GM23338 (cell line): ENCODE results near the gene RND3. TPM values are rescaled to one million over a fixed set of nuclear protein-coding genes. Genes with fewer than 3 reads are reported as not detected.

Experiments used
- ATAC-seq: fragments of 200-7000 bp; cut with Tn5 transposase; 3 replicates; pipeline ENCODE4 v1.9.1; 2020
- DNase-seq: peaks from one replicate; pipeline ENCODE4 v3.0.0-alpha.2; 2015; ENCODE audit warnings: low spot score
- H2AFZ ChIP-seq: fragments of 200-600 bp; sonication (generic); 2 replicates; pipeline ENCODE4 v1.8.0; 2016; ENCODE audit warnings: antibody characterized with exemption, mild to moderate bottlenecking, moderate library complexity
- H3F3A ChIP-seq: fragments of 200-600 bp; sonication (generic); replicated peaks from 2 replicates; pipeline ENCODE4 v1.8.0; 2017; ENCODE audit warnings: antibody characterized with exemption, mixed run types, low read depth
- H3K27ac ChIP-seq: fragments of 200-600 bp; sonication (generic); 2 replicates; pipeline ENCODE4 v1.6.1; 2016; ENCODE audit warnings: low read depth
- H3K27me3 ChIP-seq: fragments of 200-600 bp; sonication (generic); 2 replicates; pipeline ENCODE4 v1.8.0; 2016; ENCODE audit warnings: mild to moderate bottlenecking, mixed run types, moderate library complexity; ENCODE audit not compliant: insufficient read depth
- H3K36me3 ChIP-seq: fragments of 200-600 bp; sonication (generic); 2 replicates; pipeline ENCODE4 v1.8.0; 2016; ENCODE audit warnings: mild to moderate bottlenecking; ENCODE audit not compliant: insufficient read depth
- H3K4me1 ChIP-seq: fragments of 200-600 bp; sonication (generic); 2 replicates; pipeline ENCODE4 v1.8.0; 2016; ENCODE audit warnings: mild to moderate bottlenecking, moderate library complexity; ENCODE audit not compliant: insufficient read depth
- H3K4me2 ChIP-seq: fragments of 200-600 bp; sonication (generic); 2 replicates; pipeline ENCODE4 v1.7.1; 2017; ENCODE audit warnings: mixed run types
- H3K4me3 ChIP-seq: fragments of 200-600 bp; sonication (generic); 2 replicates; pipeline ENCODE4 v1.6.1; 2016; ENCODE audit warnings: mixed run types
- H3K79me2 ChIP-seq: fragments of 200-600 bp; sonication (generic); replicated peaks from 2 replicates; pipeline ENCODE4 v1.8.0; 2017; ENCODE audit warnings: mild to moderate bottlenecking; ENCODE audit not compliant: insufficient read depth
- H3K9me2 ChIP-seq: fragments of 200-600 bp; sonication (generic); 2 replicates; pipeline ENCODE4 v1.8.0; 2017; ENCODE audit not compliant: insufficient read depth
- H4K20me1 ChIP-seq: fragments of 200-600 bp; sonication (generic); replicated peaks from 2 replicates; pipeline ENCODE4 v1.8.0; 2017; ENCODE audit warnings: mild to moderate bottlenecking; ENCODE audit not compliant: insufficient read depth
- H3K27ac Mint-ChIP-seq: 2 replicates; pipeline ENCODE4 v1.8.0; 2020; ENCODE audit warnings: inconsistent platforms, mild to moderate bottlenecking, moderate library complexity, mixed read lengths
- H3K27me3 Mint-ChIP-seq: 3 replicates; pipeline ENCODE4 v1.8.0; 2022; ENCODE audit warnings: low read depth, mild to moderate bottlenecking, moderate library complexity, mixed read lengths, inconsistent platforms; ENCODE audit not compliant: insufficient read depth, poor library complexity
- H3K36me3 Mint-ChIP-seq: 3 replicates; pipeline ENCODE4 v1.8.0; 2021; ENCODE audit warnings: low read depth, mild to moderate bottlenecking, inconsistent platforms, moderate library complexity, mixed read lengths
- H3K4me1 Mint-ChIP-seq: 3 replicates; pipeline ENCODE4 v1.8.0; 2020; ENCODE audit warnings: mild to moderate bottlenecking, inconsistent platforms, mixed read lengths
- H3K4me3 Mint-ChIP-seq: 3 replicates; pipeline ENCODE4 v1.8.0; 2021; ENCODE audit warnings: moderate library complexity, mild to moderate bottlenecking, inconsistent platforms, mixed read lengths
- H3K9me3 Mint-ChIP-seq: 3 replicates; pipeline ENCODE4 v1.8.0; 2020; ENCODE audit warnings: moderate library complexity, mild to moderate bottlenecking, inconsistent platforms, mixed read lengths
- CREB1 ChIP-seq: fragments of 250-450 bp; sonication (Bioruptor Pico); IDR thresholded peaks from 2 replicates; pipeline ENCODE4 v1.5.0; 2020; ENCODE audit warnings: low read depth, mild to moderate bottlenecking, moderate library complexity
- JUNB ChIP-seq: IDR thresholded peaks from one replicate; pipeline ENCODE4 v1.6.1; 2016; ENCODE audit warnings: antibody characterized with exemption; ENCODE audit not compliant: unreplicated experiment
- NANOG ChIP-seq: IDR thresholded peaks from 2 replicates; pipeline ENCODE4 v1.6.1; 2016; ENCODE audit warnings: antibody characterized with exemption, borderline replicate concordance
- POLR2AphosphoS5 ChIP-seq: IDR thresholded peaks from 2 replicates; pipeline ENCODE4 v1.6.1; 2016; ENCODE audit warnings: antibody characterized with exemption, low read depth
- STAT1 ChIP-seq: IDR thresholded peaks from one replicate; pipeline ENCODE4 v1.6.1; 2016; ENCODE audit warnings: antibody characterized with exemption; ENCODE audit not compliant: unreplicated experiment
- ZNF331 ChIP-seq: fragments of 250-450 bp; sonication (Bioruptor Pico); IDR thresholded peaks from 2 replicates; pipeline ENCODE4 v1.5.0; 2020; ENCODE audit warnings: low read depth, mild to moderate bottlenecking, moderate library complexity
- polyA plus RNA-seq: library from polyadenylated mRNA; unstranded; fragments of >200 nt; fragmentation: Nextera tagmentation; extraction: Ambion mirVana; gene quantifications from 2 replicates; pipeline ENCODE4 v1.2.1, GENCODE V29; 2016
- total RNA-seq: library from RNA; depleted of rRNA; stranded (reverse); fragments of >200 nt; shearing (Covaris generic); gene quantifications from 2 replicates; pipeline ENCODE4 v1.2.3, GENCODE V29; 2014
- TF ChIP-seq, protein P1 (sequence below), 2 experiments: fragments of 200-600 bp in 1 of 2; sonication (generic) in 1 of 2; conservative IDR thresholded peaks; 2 replicates each; pipeline versions ENCODE4 v1.5.1 to v1.6.1; 2016 to 2017; ENCODE audit warnings: antibody characterized with exemption in 2 of 2, low read depth in 2 of 2, mild to moderate bottlenecking in 2 of 2, moderate library complexity in 1 of 2
- TF ChIP-seq, protein P2 (sequence below): fragments of 250-450 bp; sonication (Bioruptor Pico); IDR thresholded peaks from 2 replicates; pipeline ENCODE4 v1.5.0; 2020; ENCODE audit warnings: mild to moderate bottlenecking, moderate library complexity
- TF ChIP-seq, protein P3 (sequence below): IDR thresholded peaks from one replicate; pipeline ENCODE4 v1.6.1; 2018; ENCODE audit warnings: antibody characterized with exemption; ENCODE audit not compliant: unreplicated experiment

RND3 gene
- total and polyA plus RNA-seq, 2 experiments from 2014 or later = 48.2 to 55.3 TPM

DNA sequence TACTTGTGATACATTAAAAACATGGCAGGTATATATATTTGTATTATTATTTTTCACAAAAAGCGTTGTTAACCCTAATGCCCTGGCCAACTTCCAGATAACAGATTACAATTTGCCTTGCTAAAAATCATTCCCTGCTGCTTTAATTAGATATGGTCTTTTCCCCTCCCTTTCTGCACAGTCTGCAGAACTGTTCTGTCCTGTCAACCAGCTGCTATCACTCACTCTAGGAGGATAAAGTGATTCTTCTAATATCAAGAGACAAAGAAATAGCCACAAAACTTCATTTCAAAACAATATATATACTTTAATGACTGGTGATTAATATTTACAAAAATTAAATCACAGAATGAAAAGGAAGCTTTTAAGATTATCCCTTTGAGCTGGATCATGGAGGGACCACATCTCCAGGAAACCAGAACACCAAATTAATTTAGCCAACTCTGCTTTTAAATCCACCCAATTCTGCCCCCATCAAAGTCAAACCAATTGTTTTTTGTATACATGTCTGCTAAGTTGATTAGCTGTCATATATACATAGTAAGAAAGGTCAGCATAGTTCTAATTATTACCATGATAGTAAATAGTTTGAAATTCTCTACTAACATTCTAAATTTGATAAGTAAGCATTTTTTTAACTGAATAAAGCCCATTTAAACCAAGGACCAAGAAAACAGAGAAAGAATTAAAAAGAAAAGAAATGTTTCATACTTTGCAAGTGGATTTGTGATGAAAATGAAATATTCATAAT, 55.7 kb downstream of the RND3 start (continued):
- TF ChIP-seq, protein P1, sequence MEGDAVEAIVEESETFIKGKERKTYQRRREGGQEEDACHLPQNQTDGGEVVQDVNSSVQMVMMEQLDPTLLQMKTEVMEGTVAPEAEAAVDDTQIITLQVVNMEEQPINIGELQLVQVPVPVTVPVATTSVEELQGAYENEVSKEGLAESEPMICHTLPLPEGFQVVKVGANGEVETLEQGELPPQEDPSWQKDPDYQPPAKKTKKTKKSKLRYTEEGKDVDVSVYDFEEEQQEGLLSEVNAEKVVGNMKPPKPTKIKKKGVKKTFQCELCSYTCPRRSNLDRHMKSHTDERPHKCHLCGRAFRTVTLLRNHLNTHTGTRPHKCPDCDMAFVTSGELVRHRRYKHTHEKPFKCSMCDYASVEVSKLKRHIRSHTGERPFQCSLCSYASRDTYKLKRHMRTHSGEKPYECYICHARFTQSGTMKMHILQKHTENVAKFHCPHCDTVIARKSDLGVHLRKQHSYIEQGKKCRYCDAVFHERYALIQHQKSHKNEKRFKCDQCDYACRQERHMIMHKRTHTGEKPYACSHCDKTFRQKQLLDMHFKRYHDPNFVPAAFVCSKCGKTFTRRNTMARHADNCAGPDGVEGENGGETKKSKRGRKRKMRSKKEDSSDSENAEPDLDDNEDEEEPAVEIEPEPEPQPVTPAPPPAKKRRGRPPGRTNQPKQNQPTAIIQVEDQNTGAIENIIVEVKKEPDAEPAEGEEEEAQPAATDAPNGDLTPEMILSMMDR (conservative IDR thresholded peaks at IDR 0.05; ENCODE audit: low read depth in 2 of 2) = no peak

DNA sequence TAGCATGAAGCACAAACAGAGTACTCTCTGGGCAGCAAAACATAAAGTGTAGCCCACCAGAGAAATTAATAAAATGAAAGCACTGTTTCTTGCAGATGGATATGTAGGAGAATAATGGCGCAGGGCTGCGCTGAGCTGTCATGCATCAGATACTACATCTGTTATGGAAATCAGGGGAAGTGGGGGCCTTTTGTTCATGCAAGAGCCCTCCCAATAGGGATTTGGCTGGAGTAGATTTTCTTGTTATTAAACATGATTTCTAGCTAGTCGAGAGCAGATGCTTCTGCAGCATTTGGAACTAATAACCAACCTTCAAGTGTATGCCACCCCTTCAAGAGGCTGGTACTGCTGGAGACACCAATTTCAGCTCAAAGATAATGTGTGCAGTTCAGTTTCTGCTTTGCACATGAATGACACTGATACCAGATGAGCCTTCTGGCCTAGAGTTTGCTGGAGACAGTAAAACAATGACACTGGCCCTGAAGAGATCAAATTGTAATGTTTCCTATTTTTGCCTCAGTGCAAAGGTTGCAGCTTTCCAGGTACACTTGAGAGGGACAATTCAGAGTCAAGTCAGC, 58.0 kb downstream of the RND3 start:
- Histone ChIP-seq H3K27me3 (no peaks in the 10 kb centered on the region), H3K4me1 (peaks cover 25% of the 10 kb centered on the region), H2AFZ (peak overlapping the region; percentile 87), H3K4me2 (no peak overlapping the region), H3K9me2 (peaks cover 7% of the 10 kb centered on the region; the same call in 1 of the 2 replicates), H3K79me2 (no peaks in the 10 kb centered on the region), H3F3A (no peaks in the 10 kb centered on the region), H3K36me3 (no peaks in the 10 kb centered on the region), H3K4me3 (no peak overlapping the region), H4K20me1 (no peaks in the 10 kb centered on the region), H3K27ac (no peak overlapping the region)
- Mint-ChIP-seq H3K4me1 (peaks cover 37% of the 10 kb centered on the region), H3K27ac (peak overlapping the region; percentile 40; the same call in 1 of the 2 replicates), H3K36me3 (0 out of 3 replicates have a peak, but pooled peaks cover under 1% of the 10 kb centered on the region), H3K4me3 (no peak overlapping the region), H3K27me3 (peaks cover 5% of the 10 kb centered on the region), H3K9me3 (no peaks in the 10 kb centered on the region)
- ATAC-seq = no peak
- no peak for DNase-seq
- TF ChIP-seq, protein P2, sequence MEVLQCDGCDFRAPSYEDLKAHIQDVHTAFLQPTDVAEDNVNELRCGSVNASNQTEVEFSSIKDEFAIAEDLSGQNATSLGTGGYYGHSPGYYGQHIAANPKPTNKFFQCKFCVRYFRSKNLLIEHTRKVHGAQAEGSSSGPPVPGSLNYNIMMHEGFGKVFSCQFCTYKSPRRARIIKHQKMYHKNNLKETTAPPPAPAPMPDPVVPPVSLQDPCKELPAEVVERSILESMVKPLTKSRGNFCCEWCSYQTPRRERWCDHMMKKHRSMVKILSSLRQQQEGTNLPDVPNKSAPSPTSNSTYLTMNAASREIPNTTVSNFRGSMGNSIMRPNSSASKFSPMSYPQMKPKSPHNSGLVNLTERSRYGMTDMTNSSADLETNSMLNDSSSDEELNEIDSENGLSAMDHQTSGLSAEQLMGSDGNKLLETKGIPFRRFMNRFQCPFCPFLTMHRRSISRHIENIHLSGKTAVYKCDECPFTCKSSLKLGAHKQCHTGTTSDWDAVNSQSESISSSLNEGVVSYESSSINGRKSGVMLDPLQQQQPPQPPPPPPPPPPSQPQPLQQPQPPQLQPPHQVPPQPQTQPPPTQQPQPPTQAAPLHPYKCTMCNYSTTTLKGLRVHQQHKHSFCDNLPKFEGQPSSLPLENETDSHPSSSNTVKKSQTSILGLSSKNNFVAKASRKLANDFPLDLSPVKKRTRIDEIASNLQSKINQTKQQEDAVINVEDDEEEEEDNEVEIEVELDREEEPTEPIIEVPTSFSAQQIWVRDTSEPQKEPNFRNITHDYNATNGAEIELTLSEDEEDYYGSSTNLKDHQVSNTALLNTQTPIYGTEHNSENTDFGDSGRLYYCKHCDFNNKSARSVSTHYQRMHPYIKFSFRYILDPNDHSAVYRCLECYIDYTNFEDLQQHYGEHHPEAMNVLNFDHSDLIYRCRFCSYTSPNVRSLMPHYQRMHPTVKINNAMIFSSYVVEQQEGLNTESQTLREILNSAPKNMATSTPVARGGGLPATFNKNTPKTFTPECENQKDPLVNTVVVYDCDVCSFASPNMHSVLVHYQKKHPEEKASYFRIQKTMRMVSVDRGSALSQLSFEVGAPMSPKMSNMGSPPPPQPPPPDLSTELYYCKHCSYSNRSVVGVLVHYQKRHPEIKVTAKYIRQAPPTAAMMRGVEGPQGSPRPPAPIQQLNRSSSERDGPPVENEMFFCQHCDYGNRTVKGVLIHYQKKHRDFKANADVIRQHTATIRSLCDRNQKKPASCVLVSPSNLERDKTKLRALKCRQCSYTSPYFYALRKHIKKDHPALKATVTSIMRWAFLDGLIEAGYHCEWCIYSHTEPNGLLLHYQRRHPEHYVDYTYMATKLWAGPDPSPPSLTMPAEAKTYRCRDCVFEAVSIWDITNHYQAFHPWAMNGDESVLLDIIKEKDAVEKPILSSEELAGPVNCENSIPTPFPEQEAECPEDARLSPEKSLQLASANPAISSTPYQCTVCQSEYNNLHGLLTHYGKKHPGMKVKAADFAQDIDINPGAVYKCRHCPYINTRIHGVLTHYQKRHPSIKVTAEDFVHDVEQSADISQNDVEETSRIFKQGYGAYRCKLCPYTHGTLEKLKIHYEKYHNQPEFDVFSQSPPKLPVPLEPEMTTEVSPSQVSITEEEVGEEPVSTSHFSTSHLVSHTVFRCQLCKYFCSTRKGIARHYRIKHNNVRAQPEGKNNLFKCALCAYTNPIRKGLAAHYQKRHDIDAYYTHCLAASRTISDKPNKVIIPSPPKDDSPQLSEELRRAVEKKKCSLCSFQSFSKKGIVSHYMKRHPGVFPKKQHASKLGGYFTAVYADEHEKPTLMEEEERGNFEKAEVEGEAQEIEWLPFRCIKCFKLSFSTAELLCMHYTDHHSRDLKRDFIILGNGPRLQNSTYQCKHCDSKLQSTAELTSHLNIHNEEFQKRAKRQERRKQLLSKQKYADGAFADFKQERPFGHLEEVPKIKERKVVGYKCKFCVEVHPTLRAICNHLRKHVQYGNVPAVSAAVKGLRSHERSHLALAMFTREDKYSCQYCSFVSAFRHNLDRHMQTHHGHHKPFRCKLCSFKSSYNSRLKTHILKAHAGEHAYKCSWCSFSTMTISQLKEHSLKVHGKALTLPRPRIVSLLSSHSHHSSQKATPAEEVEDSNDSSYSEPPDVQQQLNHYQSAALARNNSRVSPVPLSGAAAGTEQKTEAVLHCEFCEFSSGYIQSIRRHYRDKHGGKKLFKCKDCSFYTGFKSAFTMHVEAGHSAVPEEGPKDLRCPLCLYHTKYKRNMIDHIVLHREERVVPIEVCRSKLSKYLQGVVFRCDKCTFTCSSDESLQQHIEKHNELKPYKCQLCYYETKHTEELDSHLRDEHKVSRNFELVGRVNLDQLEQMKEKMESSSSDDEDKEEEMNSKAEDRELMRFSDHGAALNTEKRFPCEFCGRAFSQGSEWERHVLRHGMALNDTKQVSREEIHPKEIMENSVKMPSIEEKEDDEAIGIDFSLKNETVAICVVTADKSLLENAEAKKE (CRISPR knock-in tag) = no peak
- TF ChIP-seq JUNB = no peak
- no peak for TF ChIP-seq POLR2AphosphoS5
- no peak for TF ChIP-seq NANOG
- TF ChIP-seq CREB1 (CRISPR knock-in tag) = no peak
- TF ChIP-seq, protein P1 (conservative IDR thresholded peaks at IDR 0.05; ENCODE audit: low read depth in 2 of 2) = no peak
- TF ChIP-seq ZNF331 (CRISPR knock-in tag) = no peak
- TF ChIP-seq, protein P3, sequence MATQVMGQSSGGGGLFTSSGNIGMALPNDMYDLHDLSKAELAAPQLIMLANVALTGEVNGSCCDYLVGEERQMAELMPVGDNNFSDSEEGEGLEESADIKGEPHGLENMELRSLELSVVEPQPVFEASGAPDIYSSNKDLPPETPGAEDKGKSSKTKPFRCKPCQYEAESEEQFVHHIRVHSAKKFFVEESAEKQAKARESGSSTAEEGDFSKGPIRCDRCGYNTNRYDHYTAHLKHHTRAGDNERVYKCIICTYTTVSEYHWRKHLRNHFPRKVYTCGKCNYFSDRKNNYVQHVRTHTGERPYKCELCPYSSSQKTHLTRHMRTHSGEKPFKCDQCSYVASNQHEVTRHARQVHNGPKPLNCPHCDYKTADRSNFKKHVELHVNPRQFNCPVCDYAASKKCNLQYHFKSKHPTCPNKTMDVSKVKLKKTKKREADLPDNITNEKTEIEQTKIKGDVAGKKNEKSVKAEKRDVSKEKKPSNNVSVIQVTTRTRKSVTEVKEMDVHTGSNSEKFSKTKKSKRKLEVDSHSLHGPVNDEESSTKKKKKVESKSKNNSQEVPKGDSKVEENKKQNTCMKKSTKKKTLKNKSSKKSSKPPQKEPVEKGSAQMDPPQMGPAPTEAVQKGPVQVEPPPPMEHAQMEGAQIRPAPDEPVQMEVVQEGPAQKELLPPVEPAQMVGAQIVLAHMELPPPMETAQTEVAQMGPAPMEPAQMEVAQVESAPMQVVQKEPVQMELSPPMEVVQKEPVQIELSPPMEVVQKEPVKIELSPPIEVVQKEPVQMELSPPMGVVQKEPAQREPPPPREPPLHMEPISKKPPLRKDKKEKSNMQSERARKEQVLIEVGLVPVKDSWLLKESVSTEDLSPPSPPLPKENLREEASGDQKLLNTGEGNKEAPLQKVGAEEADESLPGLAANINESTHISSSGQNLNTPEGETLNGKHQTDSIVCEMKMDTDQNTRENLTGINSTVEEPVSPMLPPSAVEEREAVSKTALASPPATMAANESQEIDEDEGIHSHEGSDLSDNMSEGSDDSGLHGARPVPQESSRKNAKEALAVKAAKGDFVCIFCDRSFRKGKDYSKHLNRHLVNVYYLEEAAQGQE = no peak
- TF ChIP-seq STAT1 = no peak
